T-helper 22 cell (primary cell): ENCODE data around the gene MYO9B.
"Not testable (repeated sequence)": the region's sequence is repeated elsewhere in the genome, so short reads cannot be mapped to it uniquely, and the experiment has no call there.

Source experiments
- DNase-seq: peaks from one replicate; pipeline ENCODE4 v3.0.0-alpha.2; 2020; ENCODE audit warnings: low read depth

The MYO9B gene

GRCh38 chr19:17144771-17145170, 69.2 kb downstream of the MYO9B start:
- not testable (repeated sequence) for DNase-seq

GRCh38 chr19:17145546-17146497, 70.2 kb downstream of the MYO9B start:
- DNase-seq: no peak

- DNase-seq: no peak
Observed at GRCh38 chr19:17148130-17148529, 72.6 kb downstream of the MYO9B start.

- no peak for DNase-seq
Observed at GRCh38 chr19:17149393-17150135, 74.0 kb downstream of the MYO9B start.

- DNase-seq: no peak
Observed at GRCh38 chr19:17153996-17154395, 78.4 kb downstream of the MYO9B start.

- DNase-seq: no peak
Observed at GRCh38 chr19:17155251-17155650, 79.7 kb downstream of the MYO9B start.

GRCh38 chr19:17156296-17156946, 80.8 kb downstream of the MYO9B start:
- DNase-seq: no peak

- no peak for DNase-seq
Observed at GRCh38 chr19:17156947-17157302, 81.3 kb downstream of the MYO9B start.

GRCh38 chr19:17158584-17158983, 83.0 kb downstream of the MYO9B start:
- no peak for DNase-seq

GRCh38 chr19:17159466-17160393, 84.2 kb downstream of the MYO9B start:
- no peak for DNase-seq

GRCh38 chr19:17160908-17161307, 85.3 kb downstream of the MYO9B start:
- no peak for DNase-seq

- not testable (repeated sequence) for DNase-seq
Observed at GRCh38 chr19:17162131-17162530, 86.6 kb downstream of the MYO9B start.

- no peak for DNase-seq
Observed at GRCh38 chr19:17162580-17162979, 87.0 kb downstream of the MYO9B start.

GRCh38 chr19:17163652-17164051, 88.1 kb downstream of the MYO9B start:
- DNase-seq: no peak

- DNase-seq: no peak
Observed at GRCh38 chr19:17164639-17165038, 89.1 kb downstream of the MYO9B start.

- no peak for DNase-seq
Observed at GRCh38 chr19:17165715-17166114, 90.1 kb downstream of the MYO9B start.

- DNase-seq: no peak
Observed at GRCh38 chr19:17170538-17171297, 95.1 kb downstream of the MYO9B start.

GRCh38 chr19:17171874-17172273, 96.3 kb downstream of the MYO9B start:
- DNase-seq: no peak

GRCh38 chr19:17172624-17173345, 97.2 kb downstream of the MYO9B start:
- no peak for DNase-seq

- DNase-seq: no peak
Observed at GRCh38 chr19:17178291-17178690, 102.7 kb downstream of the MYO9B start.
